ENCODE results near the gene CDK1. TPM values are rescaled to one million over a fixed set of nuclear protein-coding genes. Genes with fewer than 3 reads are reported as not detected.
"Not testable (repeated sequence)": the region's sequence is repeated elsewhere in the genome, so short reads cannot be mapped to it uniquely, and the experiment has no call there.

Gene CDK1
- total and polyA plus RNA-seq, 10 of the 15 experiments (the other 5 are each of a cell fraction or from before 2014, with no cell fraction given), result 81.5 to 361 (median 133) TPM

GRCh38 chr10:60828489-60828852, 50.2 kb downstream of the CDK1 start:
- TF ChIP-seq NFIC (IDR thresholded peaks at IDR 0.05; ENCODE audit: low read depth, low read length), result no peak
- no peak for TF ChIP-seq GATAD2B (conservative IDR thresholded peaks at IDR 0.05; ENCODE audit: low read depth)
- no peak for TF ChIP-seq CUX1 (IDR thresholded peaks at IDR 0.05; ENCODE audit: insufficient replicate concordance, low read depth, low read length)
- no peak for TF ChIP-seq PRDM15 (CRISPR knock-in tag; IDR thresholded peaks at IDR 0.05)
- no peaks in the 10 kb centered on the region for H3K4me1 ChIP-seq (ENCODE audit: control insufficient read depth, insufficient read depth, low read length)
- FAIRE-seq, result no peak
- WGBS (ENCODE audit: insufficient coverage, insufficient replicate concordance, low lambda C conversion rate, missing lambda C conversion rate), result 0% methylated on average over 1 of the region's 1 CpG
- CTCF ChIA-PET, result interaction anchor here (1.1 kb wide), 1 partner anchor 13 kb away, joined by 3 read pairs; no protein-coding TSS in a partner anchor
- no peak overlapping the region for H3K27ac ChIP-seq (ENCODE audit: control insufficient read depth, insufficient read depth)
- H2AFZ ChIP-seq (ENCODE audit: control insufficient read depth, low read depth, low read length), result no peak overlapping the region
- no peak for ATAC-seq
- H3K36me3 ChIP-seq (ENCODE audit: control insufficient read depth in 2 of 2, insufficient read depth in 2 of 2, low read length in 1 of 2), result no peaks in the 10 kb centered on the region
- H3K79me2 ChIP-seq (ENCODE audit: control insufficient read depth, insufficient read depth, low read length), result no peaks in the 10 kb centered on the region
- no peak overlapping the region for H3K4me3 ChIP-seq
- DNase-seq (ENCODE audit: low read depth, low spot score), result no peak
- POLR2A ChIA-PET, result no interaction called here
- no TSS peak for BruUV-seq (replicated peaks)
- H3K4me2 ChIP-seq (ENCODE audit: control insufficient read depth, insufficient read depth), result no peak overlapping the region
- in situ Hi-C loops (cut with MboI) (no loop called here), intact Hi-C loops (cut with micrococcal nuclease; ENCODE audit: unreplicated experiment) (no loop called here)
- no peaks in the 10 kb centered on the region for H4K20me1 ChIP-seq (ENCODE audit: control insufficient read depth, insufficient read depth)
- no peak overlapping the region for H3K9ac ChIP-seq (ENCODE audit: control insufficient read depth, insufficient read depth, low read length)
- RAD21 ChIA-PET (ENCODE audit: unreplicated experiment), result no interaction called here
- no peaks in the 10 kb centered on the region; a peak in 1 of 4 replicates for H3K27me3 ChIP-seq (replicated peaks in 1 of 2; ENCODE audit: control insufficient read depth in 2 of 2, insufficient read depth in 2 of 2, low read length in 1 of 2)
- H3K9me3 ChIP-seq (replicated peaks; ENCODE audit: control insufficient read depth, insufficient read depth, low read length), result no peaks in the 10 kb centered on the region
- SMC1A ChIA-PET (ENCODE audit: uncharacterized antibody, unreplicated experiment), result interaction anchor here (1.5 kb wide), 1 partner anchor 8 kb away, joined by 4 read pairs; no protein-coding TSS in a partner anchor

GRCh38 chr10:60832136-60832535, 53.9 kb downstream of the CDK1 start:
- H3K4me3 ChIP-seq; DNase-seq (ENCODE audit: low read depth, low spot score); CTCF ChIA-PET; SMC1A ChIA-PET (ENCODE audit: uncharacterized antibody, unreplicated experiment); FAIRE-seq; H3K27me3 ChIP-seq (replicated peaks in 1 of 2; ENCODE audit: control insufficient read depth in 2 of 2, insufficient read depth in 2 of 2, low read length in 1 of 2); H3K9ac ChIP-seq (ENCODE audit: control insufficient read depth, insufficient read depth, low read length); H3K36me3 ChIP-seq (ENCODE audit: control insufficient read depth in 2 of 2, insufficient read depth in 2 of 2, low read length in 1 of 2); H3K9me3 ChIP-seq (replicated peaks; ENCODE audit: control insufficient read depth, insufficient read depth, low read length); H3K27ac ChIP-seq (ENCODE audit: control insufficient read depth, insufficient read depth); in situ Hi-C loops (cut with MboI); H4K20me1 ChIP-seq (ENCODE audit: control insufficient read depth, insufficient read depth); H3K4me1 ChIP-seq (ENCODE audit: control insufficient read depth, insufficient read depth, low read length); RAD21 ChIA-PET (ENCODE audit: unreplicated experiment); POLR2A ChIA-PET; H3K4me2 ChIP-seq (ENCODE audit: control insufficient read depth, insufficient read depth); H3K79me2 ChIP-seq (ENCODE audit: control insufficient read depth, insufficient read depth, low read length); H2AFZ ChIP-seq (ENCODE audit: control insufficient read depth, low read depth, low read length); intact Hi-C loops (cut with micrococcal nuclease; ENCODE audit: unreplicated experiment); ATAC-seq; BruUV-seq (replicated peaks): not testable (repeated sequence)
- WGBS (ENCODE audit: insufficient coverage, insufficient replicate concordance, low lambda C conversion rate, missing lambda C conversion rate), result 68% methylated on average over 4 of the region's 4 CpGs

Measured in GM12878 (cell line).